Neural progenitor cell (in vitro differentiated cells): ENCODE results near the gene TNFAIP6.

Experiments
- EZH2 ChIP-seq: fragments of 200-600 bp; sonication (generic); IDR thresholded peaks from 2 replicates; pipeline ENCODE4 v1.6.1; 2017; ENCODE audit warnings: antibody characterized with exemption, mild to moderate bottlenecking, moderate library complexity
- EZH2phosphoT487 ChIP-seq: fragments of 200-600 bp; sonication (generic); IDR thresholded peaks from 2 replicates; pipeline ENCODE4 v1.6.1; 2017; ENCODE audit warnings: antibody characterized with exemption
- TF ChIP-seq, protein P1 (sequence below): fragments of 200-600 bp; sonication (generic); IDR thresholded peaks from 2 replicates; pipeline ENCODE4 v1.5.1; 2017; ENCODE audit warnings: antibody characterized with exemption, mild to moderate bottlenecking

DNA sequence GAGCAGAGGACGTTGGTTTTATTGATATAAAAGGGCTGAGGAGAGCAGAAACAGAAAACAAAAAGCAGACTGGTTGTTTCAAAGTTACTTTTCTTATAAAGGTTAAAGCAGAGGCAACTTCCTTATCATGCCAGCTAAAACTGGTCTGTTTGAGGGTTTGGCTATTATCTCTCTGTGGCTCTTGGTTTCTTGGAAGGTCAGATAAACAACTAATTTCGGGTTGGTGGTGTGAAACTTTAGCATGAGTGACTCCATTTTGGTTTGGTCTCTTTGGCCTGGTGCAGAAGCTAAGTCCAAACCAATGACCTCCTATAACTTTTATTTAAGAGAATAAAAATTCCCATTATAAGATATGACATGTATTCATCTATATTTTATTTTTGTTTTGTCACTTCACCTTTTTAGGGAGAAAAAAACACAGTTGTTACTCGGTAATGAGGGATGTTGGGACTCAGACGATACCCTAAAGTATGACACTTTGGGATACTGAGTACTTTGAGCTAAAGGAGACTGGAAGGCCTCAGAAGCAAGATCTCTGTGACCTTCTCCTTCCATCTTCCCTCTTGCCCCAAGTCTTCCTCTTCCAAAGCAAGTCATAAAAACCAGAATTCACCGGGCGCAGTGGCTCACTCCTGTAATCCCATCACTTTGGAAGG lies 23.3 kb downstream of the TNFAIP6 start:
- TF ChIP-seq, protein P1, sequence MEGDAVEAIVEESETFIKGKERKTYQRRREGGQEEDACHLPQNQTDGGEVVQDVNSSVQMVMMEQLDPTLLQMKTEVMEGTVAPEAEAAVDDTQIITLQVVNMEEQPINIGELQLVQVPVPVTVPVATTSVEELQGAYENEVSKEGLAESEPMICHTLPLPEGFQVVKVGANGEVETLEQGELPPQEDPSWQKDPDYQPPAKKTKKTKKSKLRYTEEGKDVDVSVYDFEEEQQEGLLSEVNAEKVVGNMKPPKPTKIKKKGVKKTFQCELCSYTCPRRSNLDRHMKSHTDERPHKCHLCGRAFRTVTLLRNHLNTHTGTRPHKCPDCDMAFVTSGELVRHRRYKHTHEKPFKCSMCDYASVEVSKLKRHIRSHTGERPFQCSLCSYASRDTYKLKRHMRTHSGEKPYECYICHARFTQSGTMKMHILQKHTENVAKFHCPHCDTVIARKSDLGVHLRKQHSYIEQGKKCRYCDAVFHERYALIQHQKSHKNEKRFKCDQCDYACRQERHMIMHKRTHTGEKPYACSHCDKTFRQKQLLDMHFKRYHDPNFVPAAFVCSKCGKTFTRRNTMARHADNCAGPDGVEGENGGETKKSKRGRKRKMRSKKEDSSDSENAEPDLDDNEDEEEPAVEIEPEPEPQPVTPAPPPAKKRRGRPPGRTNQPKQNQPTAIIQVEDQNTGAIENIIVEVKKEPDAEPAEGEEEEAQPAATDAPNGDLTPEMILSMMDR = no peak
- TF ChIP-seq EZH2 = no peak
- no peak for TF ChIP-seq EZH2phosphoT487
